HG03139 (cell line): ENCODE measurements around the gene SRPRB.

Experiments used
- ATAC-seq: cut with Tn5 transposase; IDR thresholded peaks from one replicate; pipeline ENCODE4 v1.9.1; 2021; ENCODE audit not compliant: unreplicated experiment

SRPRB gene

DNA sequence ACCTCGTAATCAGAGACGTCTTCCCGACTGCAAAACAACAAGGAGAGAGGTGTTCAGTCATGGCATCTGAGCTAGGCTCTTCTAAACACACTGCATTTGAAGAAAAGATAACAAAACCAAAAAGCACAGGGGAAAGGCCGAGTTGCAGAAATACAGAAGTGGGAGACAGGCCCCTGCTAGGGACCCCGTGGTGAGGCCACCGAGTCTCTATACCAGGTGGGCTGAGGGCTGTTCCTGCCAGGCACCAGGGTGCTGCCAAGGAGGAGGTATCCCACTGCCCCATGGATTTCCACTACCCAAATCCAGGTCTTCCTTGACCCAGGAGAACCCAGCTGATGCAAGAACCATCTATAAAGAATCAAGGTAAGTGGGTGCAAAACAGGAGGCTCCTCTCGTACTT lies 59.0 kb downstream of the SRPRB start:
- ATAC-seq = no peak

DNA sequence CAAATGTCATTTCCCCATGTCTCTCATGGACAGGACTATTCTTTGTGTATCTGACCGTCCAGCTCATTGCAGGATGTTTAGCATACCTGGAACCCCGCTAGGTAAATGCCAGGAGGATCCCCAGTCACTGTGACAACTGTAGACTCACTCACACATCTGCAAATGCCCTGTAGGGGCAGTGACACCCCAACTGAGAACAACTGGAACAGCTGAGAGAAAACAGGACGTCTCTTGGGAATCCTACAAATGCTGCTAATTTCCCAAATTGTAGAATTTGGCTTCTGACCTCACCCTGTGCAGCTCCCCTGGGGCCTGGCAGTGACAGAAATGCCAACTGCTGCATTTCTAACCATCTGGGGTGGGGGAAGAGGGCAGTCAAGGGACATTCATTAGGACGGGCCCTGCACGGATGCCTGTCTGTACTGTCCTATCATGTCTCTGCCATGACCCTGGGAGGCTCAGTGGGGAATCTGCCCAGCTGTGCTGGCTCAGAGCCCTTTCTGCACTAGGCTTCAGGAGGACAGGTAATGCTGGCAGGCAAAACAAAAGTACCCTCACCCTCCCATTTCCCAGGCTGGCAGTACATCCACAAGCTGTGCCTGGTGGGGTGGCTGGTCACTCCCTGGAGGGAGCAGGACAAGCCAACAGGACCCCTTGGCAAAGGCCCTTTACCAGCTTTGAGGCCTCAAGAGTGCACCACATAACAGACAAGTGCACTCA lies 59.7 kb downstream of the SRPRB start:
- ATAC-seq = no peak

- ATAC-seq = no peak
These were observed 60.5 kb downstream of the SRPRB start for GRCh38 chr3:133866141-133866540.

- ATAC-seq = no peak
These were observed 62.6 kb downstream of the SRPRB start for GRCh38 chr3:133868186-133868585.

DNA sequence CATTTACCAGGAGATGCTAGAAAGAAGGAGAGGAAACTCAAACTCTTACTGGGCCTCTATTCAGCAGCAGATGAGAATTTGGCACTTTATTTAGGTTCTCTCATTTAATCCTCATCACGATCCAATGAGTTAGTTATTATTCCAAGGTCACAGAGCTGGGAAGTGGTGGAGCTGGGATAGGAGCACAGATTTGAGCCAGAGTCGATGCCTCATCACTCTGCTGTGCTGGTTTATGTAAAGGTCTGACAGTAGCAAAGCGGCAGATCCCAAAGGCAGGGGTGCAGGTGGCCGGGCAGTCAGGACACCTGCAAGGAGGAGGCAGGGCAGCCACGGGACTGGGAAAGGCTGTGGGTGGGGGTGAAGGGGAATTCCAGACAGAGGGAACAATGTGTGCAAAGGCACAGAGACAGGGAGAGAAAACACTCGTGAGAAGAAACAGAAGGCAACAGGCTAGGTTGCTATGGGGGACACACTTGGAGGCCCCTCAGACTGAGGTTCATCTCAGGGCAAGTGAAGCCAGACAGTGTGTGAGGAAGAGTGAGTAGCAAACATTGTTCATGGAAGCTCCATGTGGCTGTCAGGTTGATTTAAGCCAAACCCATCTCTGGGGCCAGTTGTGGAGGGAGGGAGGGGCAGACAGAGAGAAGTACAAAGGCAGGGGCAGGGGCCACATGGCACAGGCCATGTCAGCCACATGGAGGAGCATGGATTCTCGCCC lies 63.3 kb downstream of the SRPRB start:
- ATAC-seq = no peak

DNA sequence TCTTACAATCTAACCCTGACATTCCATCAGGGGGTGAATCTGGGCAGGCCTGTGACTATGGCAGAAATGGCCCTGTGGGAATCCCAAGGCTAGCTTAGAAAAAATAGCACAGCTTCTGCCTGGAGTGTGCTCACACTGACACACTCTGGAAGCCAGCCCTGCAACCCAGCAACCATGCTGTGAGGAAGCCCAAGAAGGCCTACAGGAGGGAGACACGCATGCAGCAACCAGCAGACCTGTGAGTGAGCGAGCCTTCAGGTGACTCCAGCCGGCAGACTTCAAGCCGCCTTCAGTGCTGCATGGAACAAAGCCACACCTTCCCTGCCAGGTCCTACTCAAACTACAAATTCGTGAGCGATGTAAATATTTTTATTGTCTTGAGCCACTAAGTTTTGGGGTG lies 64.0 kb downstream of the SRPRB start:
- ATAC-seq = no peak

- ATAC-seq = no peak
These were observed 65.2 kb downstream of the SRPRB start for GRCh38 chr3:133870822-133871221.
